HL-60 (cell line): ENCODE measurements around the gene ATAD1.
"Not testable (repeated sequence)": the region's sequence is repeated elsewhere in the genome, so short reads cannot be mapped to it uniquely, and the experiment has no call there.

Experiments
- DNase-seq, 2 experiments: peaks; one replicate each; pipeline ENCODE4 v3.0.0-alpha.2; 2010 to 2020; ENCODE audit warnings: low read depth in 1 of 2, low spot score in 1 of 2
- H3K27ac ChIP-seq: fragments of 250-450 bp; sonication (Bioruptor Pico); replicated peaks from 2 replicates; pipeline ENCODE4 v1.5.1; 2020; ENCODE audit warnings: mild to moderate bottlenecking, moderate library complexity
- H3K27me3 ChIP-seq: fragments of 250-450 bp; sonication (Bioruptor Pico); 2 replicates; pipeline ENCODE4 v1.5.1; 2021; ENCODE audit warnings: mild to moderate bottlenecking, moderate library complexity; ENCODE audit not compliant: insufficient read depth, poor library complexity, severe bottlenecking
- H3K4me3 ChIP-seq: replicated peaks from 2 replicates; pipeline ENCODE4 v1.5.1; 2011; ENCODE audit warnings: mild to moderate bottlenecking, control low read depth, low read length; ENCODE audit not compliant: insufficient read depth
- GABPA ChIP-seq: IDR thresholded peaks from 2 replicates; pipeline ENCODE4 v1.6.1; 2012; ENCODE audit warnings: low read depth
- POLR2AphosphoS5 ChIP-seq: IDR thresholded peaks from 2 replicates; pipeline ENCODE4 v1.6.1; 2012; ENCODE audit warnings: low read depth
- REST ChIP-seq: IDR thresholded peaks from 2 replicates; pipeline ENCODE4 v1.6.1; 2012; ENCODE audit warnings: low read depth; ENCODE audit not compliant: insufficient replicate concordance
- SPI1 ChIP-seq: IDR thresholded peaks from 2 replicates; pipeline ENCODE4 v1.6.1; 2012; ENCODE audit warnings: low read depth, mild to moderate bottlenecking, borderline replicate concordance
- TF ChIP-seq, protein P1 (sequence below): IDR thresholded peaks from one replicate; pipeline ENCODE4 v1.5.1; 2011; ENCODE audit warnings: low read length, control low read depth, inconsistent platforms; ENCODE audit not compliant: insufficient read depth

ATAD1 gene

GRCh38 chr10:87746911-87747310 is 71.1 kb downstream of the ATAD1 start:
- Histone ChIP-seq H3K27ac (no peak overlapping the region), H3K27me3 (no peaks in the 10 kb centered on the region), H3K4me3 (no peak overlapping the region)
- TF ChIP-seq POLR2AphosphoS5 (no peak), SPI1 (no peak), GABPA (no peak), REST (no peak)
- TF ChIP-seq, protein P1, sequence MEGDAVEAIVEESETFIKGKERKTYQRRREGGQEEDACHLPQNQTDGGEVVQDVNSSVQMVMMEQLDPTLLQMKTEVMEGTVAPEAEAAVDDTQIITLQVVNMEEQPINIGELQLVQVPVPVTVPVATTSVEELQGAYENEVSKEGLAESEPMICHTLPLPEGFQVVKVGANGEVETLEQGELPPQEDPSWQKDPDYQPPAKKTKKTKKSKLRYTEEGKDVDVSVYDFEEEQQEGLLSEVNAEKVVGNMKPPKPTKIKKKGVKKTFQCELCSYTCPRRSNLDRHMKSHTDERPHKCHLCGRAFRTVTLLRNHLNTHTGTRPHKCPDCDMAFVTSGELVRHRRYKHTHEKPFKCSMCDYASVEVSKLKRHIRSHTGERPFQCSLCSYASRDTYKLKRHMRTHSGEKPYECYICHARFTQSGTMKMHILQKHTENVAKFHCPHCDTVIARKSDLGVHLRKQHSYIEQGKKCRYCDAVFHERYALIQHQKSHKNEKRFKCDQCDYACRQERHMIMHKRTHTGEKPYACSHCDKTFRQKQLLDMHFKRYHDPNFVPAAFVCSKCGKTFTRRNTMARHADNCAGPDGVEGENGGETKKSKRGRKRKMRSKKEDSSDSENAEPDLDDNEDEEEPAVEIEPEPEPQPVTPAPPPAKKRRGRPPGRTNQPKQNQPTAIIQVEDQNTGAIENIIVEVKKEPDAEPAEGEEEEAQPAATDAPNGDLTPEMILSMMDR = no peak
- no peak for DNase-seq

GRCh38 chr10:87744606-87745005 is 73.4 kb downstream of the ATAD1 start:
- Histone ChIP-seq H3K4me3 (no peak overlapping the region), H3K27me3 (no peaks in the 10 kb centered on the region), H3K27ac (no peak overlapping the region)
- DNase-seq = no peak
- TF ChIP-seq GABPA (no peak), POLR2AphosphoS5 (no peak), SPI1 (no peak), REST (no peak)
- TF ChIP-seq, protein P1 = no peak

- H3K27ac ChIP-seq, H3K4me3 ChIP-seq, H3K27me3 ChIP-seq: not testable (repeated sequence)
- peak; percentile 46 to 57 for DNase-seq
These were observed 74.9 kb downstream of the ATAD1 start for GRCh38 chr10:87742992-87743610.

- DNase-seq = peak in 1 of 2 experiments; percentile 89
- H3K27ac ChIP-seq = no peak overlapping the region
- no peak for TF ChIP-seq POLR2AphosphoS5
- no peak for TF ChIP-seq SPI1
- TF ChIP-seq GABPA = no peak
- TF ChIP-seq, protein P1 = no peak
- no peak for TF ChIP-seq REST
These were observed 77.8 kb downstream of the ATAD1 start for GRCh38 chr10:87740254-87740655.

More at GRCh38 chr10:87740254-87740655, 77.8 kb downstream of the ATAD1 start:
- Histone ChIP-seq H3K27me3 (no peaks in the 10 kb centered on the region), H3K4me3 (no peak overlapping the region)
